GM19351 (cell line): ENCODE data around the gene TXNRD2.

Source experiments
- ATAC-seq: cut with Tn5 transposase; IDR thresholded peaks from one replicate; pipeline ENCODE4 v1.9.1; 2021; ENCODE audit warnings: mild to moderate bottlenecking, moderate library complexity; ENCODE audit not compliant: unreplicated experiment

The TXNRD2 gene

DNA sequence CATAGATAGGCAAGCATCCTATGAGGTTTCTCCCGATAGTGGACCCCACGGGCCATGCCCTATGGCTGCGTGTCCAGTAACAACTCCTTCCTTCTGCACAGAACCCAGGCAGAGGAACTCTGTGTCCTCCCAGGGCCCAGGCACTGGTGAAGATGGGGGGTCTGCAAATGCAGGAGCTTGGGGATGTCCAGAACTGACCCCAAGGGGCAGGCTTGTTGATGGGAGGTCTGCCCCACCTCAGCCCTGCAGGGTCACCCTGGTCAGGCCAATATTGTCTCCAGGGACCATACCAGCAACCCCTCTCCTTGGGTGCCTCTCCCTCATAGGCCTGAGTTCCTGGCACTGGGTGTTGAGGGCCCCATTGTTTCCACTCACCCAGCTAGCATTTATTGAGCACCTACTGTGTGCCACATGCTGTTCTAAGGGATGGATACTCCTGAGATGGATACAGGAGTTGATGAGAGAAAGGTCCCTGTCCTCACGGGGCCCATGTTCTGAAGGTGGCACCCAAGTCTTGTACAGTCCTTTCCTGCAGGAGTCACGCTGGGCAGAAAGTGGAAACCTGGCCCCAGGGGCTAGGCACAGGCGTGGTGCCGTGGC lies 26.3 kb upstream of the TXNRD2 start:
- no peak for ATAC-seq

DNA sequence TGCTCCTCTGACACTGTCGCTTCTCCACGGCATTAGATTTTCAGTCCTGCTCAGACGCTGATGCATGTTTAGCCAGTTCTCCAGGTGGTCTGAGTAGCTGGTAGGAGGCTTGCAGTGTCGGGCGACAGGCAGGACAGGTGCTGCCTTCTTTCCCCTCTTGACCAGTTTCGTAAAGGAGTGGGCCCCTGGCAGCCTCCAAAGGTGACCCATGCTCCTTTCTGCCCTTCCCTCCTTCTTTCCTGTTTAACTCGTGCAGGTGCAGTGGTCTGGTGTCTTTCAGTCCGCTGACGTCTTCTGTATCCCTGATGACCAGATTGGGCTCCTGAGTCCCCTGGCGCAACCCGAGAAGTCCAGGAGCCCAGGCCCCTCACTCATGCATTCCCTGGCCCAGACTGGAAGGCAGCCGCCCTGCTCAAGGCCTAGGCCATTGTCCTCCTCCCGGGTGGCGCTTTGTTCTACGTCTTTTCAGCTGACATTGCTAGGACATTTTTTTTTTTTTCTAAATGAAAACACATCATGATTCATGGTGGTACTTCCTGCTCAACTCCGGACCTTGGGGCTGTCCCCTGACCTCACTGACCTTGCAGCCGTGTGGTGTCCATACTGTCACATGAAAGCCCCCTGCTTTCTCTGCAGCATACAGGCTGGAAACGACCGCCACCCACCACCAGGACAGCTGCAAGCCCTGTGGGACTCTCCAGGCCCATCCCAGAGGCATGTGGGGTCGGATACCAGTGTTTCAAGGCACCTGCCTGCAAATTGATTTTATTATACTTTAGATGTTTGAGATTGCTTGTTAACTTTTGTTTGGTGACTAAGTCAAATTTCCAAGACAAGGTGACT lies 25.5 kb upstream of the TXNRD2 start:
- ATAC-seq, result no peak

DNA sequence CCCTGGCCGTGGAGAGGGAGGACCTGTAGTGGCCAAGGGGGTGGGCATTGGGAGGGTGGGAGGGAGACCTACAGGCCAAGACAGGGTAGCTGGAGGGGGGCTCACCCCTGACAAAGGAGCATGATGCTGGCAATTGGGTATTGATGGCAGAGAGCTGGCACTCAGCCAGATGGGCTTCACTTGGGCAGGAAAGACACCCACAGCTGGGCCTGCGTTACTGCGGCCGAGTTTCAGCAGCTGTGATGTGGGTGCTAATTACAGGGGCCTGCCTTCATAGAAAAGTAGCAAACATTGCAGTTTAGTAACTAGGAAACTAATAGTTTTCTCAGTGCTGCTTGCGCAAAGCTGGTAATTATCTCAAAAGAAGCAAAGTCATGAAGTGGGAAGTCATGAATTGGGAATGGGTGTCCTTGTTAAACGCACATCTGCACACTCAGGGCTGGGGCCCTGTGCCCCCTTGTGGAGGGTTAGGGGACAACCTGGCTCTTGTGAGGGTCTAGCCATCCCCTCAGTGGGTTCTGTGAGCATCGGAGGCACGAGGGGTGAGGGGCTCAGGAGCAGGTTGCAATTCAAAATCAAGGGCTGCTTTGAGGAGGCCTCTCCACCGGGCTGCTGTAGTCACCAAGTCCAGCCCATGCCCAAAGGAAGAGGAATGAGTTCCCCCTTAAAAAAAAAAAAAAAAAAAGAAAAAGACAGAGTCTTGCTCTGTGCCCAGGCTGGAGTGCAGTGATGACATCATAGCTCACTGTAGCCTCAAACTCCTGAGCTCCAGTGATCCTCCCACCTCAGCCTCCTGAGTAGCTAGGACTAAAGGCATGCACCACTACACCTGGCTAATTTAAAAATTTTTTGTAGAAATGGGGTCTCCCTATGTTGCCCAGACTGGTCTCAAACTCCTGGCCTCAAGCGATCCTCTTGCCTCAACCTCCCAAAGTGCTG lies 24.4 kb upstream of the TXNRD2 start:
- no peak for ATAC-seq

DNA sequence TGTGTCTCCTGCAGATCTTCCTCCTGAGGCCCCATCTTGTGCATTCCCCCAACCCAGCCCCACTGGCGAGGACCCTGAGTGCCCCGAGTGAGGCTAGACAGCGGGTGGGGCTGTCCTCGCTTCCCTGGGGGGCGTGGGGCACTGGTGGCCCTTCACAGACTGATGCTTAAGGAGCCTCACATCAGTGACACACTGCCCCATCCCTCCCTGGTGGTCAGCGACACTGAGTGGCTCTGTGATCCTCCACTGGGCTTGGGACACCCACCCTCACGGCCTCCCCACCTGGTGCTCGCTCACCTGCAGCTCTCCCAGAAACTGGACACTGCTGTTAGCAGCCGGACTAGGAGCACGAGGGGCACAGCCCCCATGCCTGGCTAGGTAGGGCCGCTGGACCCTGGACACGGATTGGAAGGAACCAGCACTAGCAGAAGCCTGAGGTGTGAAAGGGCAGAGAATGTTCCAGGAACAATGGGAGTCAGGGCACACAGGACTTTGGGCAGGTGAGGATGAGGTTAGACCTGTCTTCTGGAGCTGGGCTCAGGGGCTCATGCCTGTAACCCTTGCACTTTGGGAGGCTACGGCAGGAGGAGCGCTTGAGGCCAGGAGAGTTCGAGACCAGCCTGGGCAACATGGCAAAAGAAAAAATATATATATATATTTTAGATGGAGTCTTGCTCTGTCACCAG lies 23.2 kb upstream of the TXNRD2 start:
- no peak for ATAC-seq

GRCh38 chr22:19963863-19964642 lies 22.4 kb upstream of the TXNRD2 start:
- no peak for ATAC-seq

DNA sequence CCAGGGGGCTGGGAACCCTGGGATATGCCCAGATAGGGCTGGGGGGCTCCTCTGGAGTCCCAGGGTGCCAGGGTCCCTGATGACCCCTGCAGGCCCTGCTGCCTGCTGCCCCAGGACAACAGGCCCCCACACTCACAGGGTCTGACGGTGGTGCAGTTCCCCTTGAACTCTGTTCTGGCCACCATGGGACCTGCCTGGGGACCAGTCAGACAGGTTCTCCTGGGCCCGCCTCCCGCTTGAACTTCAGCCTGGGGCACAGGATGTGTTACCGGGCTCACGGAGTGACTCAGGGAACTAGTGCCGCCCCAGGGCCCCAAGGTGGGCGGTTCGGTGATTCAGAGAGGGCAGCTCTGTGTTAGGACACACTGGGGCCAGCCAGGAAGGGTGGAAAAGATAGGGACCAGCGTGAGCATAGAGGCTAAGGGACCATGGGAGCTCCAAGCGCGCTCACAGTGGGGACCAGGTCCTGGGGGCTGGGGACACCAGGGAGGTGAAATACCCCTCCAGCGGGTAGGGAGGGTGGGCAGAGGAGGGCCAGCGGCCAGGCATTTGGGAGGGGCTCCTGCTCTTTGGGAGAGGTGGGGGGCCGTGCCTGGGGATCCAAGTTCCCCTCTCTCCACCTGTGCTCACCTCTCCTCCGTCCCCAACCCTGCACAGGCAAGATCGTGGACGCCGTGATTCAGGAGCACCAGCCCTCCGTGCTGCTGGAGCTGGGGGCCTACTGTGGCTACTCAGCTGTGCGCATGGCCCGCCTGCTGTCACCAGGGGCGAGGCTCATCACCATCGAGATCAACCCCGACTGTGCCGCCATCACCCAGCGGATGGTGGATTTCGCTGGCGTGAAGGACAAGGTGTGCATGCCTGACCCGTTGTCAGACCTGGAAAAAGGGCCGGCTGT lies 21.5 kb upstream of the TXNRD2 start:
- ATAC-seq, result no peak

GRCh38 chr22:19962246-19962908 lies 20.8 kb upstream of the TXNRD2 start:
- no peak for ATAC-seq

- ATAC-seq, result no peak
These were observed 20.2 kb upstream of the TXNRD2 start for GRCh38 chr22:19961868-19962245.

GRCh38 chr22:19961201-19961580 lies 19.6 kb upstream of the TXNRD2 start:
- ATAC-seq, result no peak

DNA sequence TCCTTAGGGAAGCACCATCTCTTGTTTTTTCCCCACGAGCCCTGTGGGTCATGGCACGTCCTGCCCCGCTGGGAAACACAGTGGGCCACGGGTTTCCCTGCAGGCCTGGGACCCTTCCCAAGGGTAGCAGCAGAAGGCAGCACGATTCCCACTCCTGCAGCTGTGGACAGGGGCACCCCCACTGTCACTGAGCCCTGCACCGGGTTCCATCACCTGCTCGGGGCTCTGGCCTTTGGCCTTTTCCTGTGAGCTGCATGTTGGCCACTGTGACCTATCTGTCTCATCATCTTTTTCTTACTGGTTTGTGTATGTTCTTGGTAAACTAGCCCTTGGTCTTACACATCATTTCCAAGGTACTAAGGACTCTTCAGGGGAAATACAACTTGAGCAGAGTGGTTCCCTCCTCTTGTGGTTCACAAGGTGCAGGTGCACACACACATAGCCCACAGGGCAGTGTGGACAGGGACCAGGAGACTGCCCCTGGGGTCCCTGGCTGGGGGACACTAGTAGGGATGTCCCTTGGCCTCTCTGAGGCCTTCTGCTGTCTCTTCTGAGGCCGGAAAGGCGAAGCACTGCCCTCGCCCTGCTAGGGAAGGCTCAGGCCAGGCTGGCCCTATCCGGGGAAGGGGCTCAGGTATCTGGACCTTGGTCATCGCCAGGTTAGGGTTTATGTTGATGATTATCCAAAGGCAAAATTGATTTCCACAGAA lies 19.0 kb upstream of the TXNRD2 start:
- no peak for ATAC-seq

DNA sequence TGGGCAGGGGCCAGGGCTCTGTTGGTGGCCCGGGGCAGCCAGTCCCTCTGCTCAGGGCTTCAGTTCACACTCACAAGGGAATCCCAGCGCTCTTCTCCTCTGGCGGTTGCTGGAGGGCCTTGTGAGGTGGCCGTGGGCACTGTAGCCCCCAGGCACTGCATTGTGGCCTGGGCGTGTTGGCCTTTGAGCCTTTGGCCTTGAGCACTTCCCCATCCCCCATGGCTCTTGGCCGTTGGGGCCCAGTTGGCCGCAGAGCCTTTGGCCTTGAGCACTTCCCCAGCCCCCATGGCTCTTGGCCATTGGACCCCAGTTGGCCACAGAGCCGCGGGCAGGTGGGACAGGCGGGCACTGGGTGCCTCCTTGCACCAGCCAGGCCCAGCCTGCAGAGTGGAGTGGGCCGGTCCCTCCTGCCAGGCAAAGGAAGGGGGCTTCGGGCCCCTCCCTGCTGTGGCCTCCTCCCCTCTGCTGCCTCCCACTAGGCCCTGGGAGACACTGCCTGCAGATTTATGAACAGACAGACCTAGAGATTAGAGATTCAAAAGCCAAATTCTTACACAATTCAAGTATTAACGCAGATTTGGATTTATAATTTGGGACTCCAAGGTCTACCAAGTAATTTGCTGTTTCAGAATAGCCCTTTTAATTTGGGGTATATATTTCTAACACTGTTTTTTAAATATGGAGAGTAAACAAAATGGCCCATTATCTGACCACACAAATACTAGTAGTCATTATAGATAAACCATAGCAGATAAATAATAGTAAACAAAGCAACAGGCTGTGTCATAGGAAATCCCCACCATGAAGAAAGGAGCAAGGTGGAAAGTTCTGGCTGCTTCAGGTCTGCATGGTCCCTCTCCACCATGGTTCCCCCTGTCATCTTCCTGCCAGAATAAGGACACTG lies 18.2 kb upstream of the TXNRD2 start:
- ATAC-seq, result no peak

- ATAC-seq, result no peak
These were observed 17.5 kb upstream of the TXNRD2 start for GRCh38 chr22:19959043-19959586.

GRCh38 chr22:19958083-19959042 lies 16.7 kb upstream of the TXNRD2 start:
- no peak for ATAC-seq

- ATAC-seq, result no peak
These were observed 15.8 kb upstream of the TXNRD2 start for GRCh38 chr22:19957445-19957844.

GRCh38 chr22:19955241-19956128 lies 13.9 kb upstream of the TXNRD2 start:
- no peak for ATAC-seq
